GM18507 (cell line): ENCODE measurements around the gene PHLPP1.

Experiments
- DNase-seq: peaks from one replicate; pipeline ENCODE4 v3.0.0; 2011; ENCODE audit warnings: low read depth; ENCODE audit not compliant: insufficient read length; ENCODE audit errors: extremely low spot score
- FAIRE-seq: peaks from 2 replicates; lab custom pipeline; 2011; peaks lifted over from hg19 to GRCh38; lab: Jason Lieb, UNC

Gene PHLPP1

GRCh38 chr18:62716619-62717168 lies 1.4 kb downstream of the PHLPP1 start:
- FAIRE-seq (no peak), DNase-seq (peak; percentile 25)

GRCh38 chr18:62717169-62717924 lies 2.0 kb downstream of the PHLPP1 start:
- FAIRE-seq (peak; percentile 24), DNase-seq (no peak)

DNA sequence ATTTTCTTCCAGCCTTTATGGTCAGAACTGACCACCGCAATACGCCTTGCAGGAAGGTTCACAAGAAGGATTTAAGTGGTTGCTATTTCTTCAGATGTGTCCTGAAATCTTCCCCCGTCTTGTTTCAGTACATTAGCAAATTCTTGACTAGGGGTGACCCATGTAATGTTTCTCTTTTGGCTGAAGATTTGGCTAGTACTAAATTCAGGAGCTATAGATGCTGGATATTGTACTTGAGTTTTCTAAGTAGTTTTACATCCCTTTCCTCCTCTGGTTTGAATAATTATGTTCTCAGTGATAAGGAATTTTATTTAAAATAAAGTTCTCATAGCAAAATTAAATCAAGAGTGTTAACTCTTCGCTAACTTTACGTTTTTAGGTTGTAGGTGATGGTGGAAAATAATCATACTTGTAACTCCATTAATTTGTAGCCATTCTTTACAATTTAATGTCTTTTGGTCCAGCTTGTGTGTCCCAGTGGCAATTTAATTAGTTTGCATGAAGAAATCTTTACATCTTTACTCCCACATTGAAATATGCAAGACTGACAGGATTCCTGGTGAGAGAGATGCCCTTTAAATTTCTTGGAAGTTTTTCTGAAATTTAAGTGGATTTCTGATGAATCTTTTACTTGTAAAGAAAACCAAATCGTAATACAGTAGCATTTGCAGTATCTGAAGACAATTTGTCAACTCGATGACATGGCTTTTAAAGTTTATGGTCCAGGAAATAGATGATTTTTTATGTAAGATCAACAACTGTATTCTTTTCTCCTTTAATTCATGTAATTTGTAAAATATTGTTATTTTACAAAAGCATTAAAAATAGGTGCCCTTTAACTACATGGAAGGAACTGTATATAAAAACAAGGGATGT lies 2.8 kb downstream of the PHLPP1 start:
- FAIRE-seq: no peak
- no peak for DNase-seq

DNA sequence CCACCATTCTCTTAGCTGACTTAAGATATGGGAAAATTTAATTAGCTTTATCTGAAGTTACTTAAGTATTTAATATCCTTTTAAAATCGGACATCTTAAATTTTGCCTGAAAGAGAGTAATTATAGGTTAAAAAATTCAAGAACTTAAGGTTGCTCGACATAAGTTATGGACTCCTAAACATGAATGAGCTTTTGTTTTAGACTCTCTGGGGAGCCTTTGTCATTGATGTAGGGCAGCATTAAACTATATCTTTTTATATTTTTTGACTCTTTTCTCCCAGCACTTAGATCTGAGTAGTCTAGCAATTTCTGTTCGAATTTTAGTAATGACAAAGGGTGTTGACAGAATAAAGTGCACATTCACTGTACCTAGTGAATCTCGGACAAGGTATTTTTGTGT lies 4.7 kb downstream of the PHLPP1 start:
- DNase-seq: no peak
- FAIRE-seq: no peak

GRCh38 chr18:62720766-62721613 lies 5.6 kb downstream of the PHLPP1 start:
- FAIRE-seq (peak; percentile 26), DNase-seq (no peak)

- FAIRE-seq: peak; percentile 38
- DNase-seq: no peak
These were observed 6.8 kb downstream of the PHLPP1 start for GRCh38 chr18:62721839-62722795.

DNA sequence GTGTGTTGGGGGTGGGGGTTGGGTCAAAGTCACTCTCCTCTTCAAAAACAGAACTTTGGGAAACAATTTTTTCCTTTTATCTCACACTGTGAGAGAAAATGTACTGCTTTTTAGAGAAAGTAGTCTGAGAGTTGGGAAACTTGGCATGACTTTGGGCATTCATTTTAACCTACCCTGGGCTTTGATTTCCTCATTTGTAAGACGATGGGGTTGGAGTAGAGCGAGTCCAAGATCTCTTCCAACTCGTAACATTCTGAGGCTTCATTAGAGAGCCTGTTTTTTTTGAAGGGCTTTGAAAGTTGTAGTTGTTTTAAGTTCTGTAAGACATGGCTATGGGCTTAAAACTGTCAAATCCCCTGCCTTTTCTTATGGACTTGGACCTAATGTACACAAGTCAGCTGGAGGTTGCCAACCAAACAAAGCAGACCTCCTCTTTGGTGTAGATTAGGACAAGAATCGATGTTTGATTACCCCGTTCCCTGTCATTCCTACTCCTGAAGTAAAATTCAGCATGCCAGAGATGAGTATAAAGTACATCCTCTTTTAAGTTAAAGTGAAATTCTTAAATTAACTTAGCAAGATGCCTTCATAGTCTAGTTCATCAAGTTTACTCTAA lies 8.4 kb downstream of the PHLPP1 start:
- DNase-seq (no peak), FAIRE-seq (no peak)

GRCh38 chr18:62725896-62726295 lies 10.6 kb downstream of the PHLPP1 start:
- no peak for FAIRE-seq
- no peak for DNase-seq

DNA sequence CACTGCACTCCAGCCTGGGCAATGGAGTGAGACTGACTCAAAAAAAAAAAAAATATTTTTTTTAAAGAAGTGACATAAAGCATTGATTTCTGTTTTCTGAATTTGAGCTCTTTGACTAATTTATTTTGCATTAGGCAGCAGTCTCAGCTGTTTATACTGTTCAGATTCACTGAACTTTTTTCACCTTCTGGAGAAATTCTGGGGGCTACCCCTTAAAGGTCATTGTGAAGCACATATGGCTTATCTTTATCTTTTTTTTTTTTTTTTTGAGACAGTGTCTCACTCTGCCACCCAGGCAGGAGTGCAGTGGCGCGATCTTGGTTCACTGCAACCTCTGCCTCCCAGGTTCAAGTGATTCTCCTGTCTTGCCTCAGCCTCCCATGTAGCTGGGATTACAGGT lies 12.9 kb downstream of the PHLPP1 start:
- no peak for DNase-seq
- no peak for FAIRE-seq

- DNase-seq (no peak), FAIRE-seq (peak; percentile 64)
These were observed 14.4 kb downstream of the PHLPP1 start for GRCh38 chr18:62729487-62730386.

- FAIRE-seq (no peak), DNase-seq (no peak)
These were observed 15.6 kb downstream of the PHLPP1 start for GRCh38 chr18:62730941-62731340.

DNA sequence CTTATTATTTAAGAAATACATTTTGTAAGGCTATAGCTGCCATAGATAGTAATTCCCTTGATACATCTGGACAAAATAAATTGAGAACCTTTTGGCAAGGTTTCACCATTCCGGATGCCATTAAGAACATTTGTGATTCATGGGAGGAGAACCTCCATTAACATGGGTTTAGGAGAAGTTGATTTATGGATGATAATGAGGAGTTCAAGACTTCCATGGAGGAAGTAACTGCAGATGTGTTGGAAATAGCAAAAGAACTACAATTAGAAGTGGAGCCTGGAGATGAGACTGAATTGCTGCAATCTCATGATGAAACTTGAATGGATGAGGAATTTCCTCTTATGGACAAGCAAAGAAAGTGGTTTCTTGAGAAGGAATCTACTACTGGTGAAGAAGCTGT lies 17.3 kb downstream of the PHLPP1 start:
- FAIRE-seq (no peak), DNase-seq (no peak)

- DNase-seq (no peak), FAIRE-seq (no peak)
These were observed 18.9 kb downstream of the PHLPP1 start for GRCh38 chr18:62734290-62734689.

- no peak for FAIRE-seq
- no peak for DNase-seq
These were observed 20.0 kb downstream of the PHLPP1 start for GRCh38 chr18:62735387-62735786.

DNA sequence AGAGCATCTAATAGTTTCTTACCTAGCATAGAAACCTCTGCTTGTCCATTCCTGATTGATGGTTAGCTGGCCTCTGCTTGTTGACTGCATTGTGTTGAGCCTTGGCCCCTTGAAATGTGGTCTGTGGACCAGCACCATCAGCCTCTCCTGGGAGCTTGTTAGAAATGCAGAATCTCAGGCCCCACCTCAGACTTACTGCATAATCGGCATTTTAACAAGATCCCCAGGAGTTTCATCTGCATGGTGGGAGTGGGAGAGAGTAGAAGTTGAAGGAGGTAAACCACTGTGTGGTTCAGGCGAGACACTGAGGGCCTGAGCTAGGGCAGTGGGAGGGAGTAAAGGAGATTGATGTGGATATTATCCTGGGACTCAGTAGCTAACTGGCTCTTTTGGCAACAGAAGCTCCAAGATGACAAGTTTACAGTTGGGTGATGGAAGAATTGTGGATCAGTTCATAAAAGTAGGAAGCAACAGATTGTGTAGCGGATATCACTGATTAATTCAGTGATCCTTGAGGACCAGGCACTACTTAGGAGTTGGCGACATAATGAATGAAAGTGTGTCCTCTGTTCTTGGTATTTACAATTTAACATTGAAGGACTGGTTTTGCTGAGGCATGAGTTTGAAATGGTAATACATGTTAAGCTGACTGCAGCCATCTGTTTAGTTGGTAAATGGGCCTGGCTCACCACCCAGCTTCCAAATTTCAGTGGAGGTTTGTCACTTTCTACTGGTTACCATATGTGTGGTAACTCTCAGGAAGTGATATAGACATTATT lies 20.9 kb downstream of the PHLPP1 start:
- no peak for FAIRE-seq
- DNase-seq: no peak

- DNase-seq (no peak), FAIRE-seq (no peak)
These were observed 22.0 kb downstream of the PHLPP1 start for GRCh38 chr18:62737241-62737873.
